Measurements from ENCODE around the gene TRAPPC11.

TRAPPC11 gene

GRCh38 chr4:183758061-183758757, 99.1 kb downstream of the TRAPPC11 start:
- Histone ChIP-seq H3K27ac (ENCODE audit: low read depth, low read length) (no peak overlapping the region), H3K4me1 (ENCODE audit: control insufficient read depth, insufficient read depth, low read length) (no peaks in the 10 kb centered on the region), H3K4me3 (ENCODE audit: low read length) (no peak overlapping the region), H3K27me3 (ENCODE audit: control insufficient read depth, insufficient read depth, low read length) (no peaks in the 10 kb centered on the region), H3K36me3 (ENCODE audit: control insufficient read depth, insufficient read depth, low read length) (no peaks in the 10 kb centered on the region), H3K9ac (ENCODE audit: low read length) (no peak overlapping the region)

- Histone ChIP-seq H3K4me1 (ENCODE audit: control insufficient read depth, insufficient read depth, low read length) (no peaks in the 10 kb centered on the region), H3K27ac (ENCODE audit: low read depth, low read length) (no peak overlapping the region), H3K4me3 (ENCODE audit: low read length) (no peak overlapping the region), H3K27me3 (ENCODE audit: control insufficient read depth, insufficient read depth, low read length) (no peaks in the 10 kb centered on the region), H3K36me3 (ENCODE audit: control insufficient read depth, insufficient read depth, low read length) (no peaks in the 10 kb centered on the region), H3K9ac (ENCODE audit: low read length) (no peak overlapping the region)
Observed at GRCh38 chr4:183758758-183759447, 99.8 kb downstream of the TRAPPC11 start.

DNA sequence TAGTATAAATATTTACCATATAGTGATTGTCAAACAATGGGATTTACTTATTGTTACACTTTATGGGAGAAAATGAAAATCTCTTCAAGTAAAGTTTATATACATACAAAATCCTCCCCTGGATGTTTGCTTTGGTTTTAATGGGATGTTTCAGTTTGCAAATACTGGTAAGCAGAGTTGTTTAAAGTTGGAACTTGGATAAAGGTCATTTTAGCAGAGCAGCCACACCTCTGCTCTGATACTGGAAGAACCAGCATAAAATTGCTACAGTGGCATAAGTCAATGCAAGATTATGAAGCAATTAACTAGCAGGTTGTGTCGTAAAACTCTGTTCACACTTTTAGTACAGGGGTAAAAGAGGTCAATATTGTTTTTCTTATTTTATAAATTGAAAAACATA, 101.2 kb downstream of the TRAPPC11 start:
- no peak overlapping the region for H3K9ac ChIP-seq (ENCODE audit: low read length)
- H3K4me1 ChIP-seq (ENCODE audit: control insufficient read depth, insufficient read depth, low read length): no peaks in the 10 kb centered on the region
- no peak overlapping the region for H3K4me3 ChIP-seq (ENCODE audit: low read length)
- H3K27me3 ChIP-seq (ENCODE audit: control insufficient read depth, insufficient read depth, low read length): no peaks in the 10 kb centered on the region
- H3K27ac ChIP-seq (ENCODE audit: low read depth, low read length): no peak overlapping the region
- H3K36me3 ChIP-seq (ENCODE audit: control insufficient read depth, insufficient read depth, low read length): no peaks in the 10 kb centered on the region
